K562 (cell line): Measurements from ENCODE around the gene RNF224. TPM values are rescaled to one million over a fixed set of nuclear protein-coding genes. Genes with fewer than 3 reads are reported as not detected.
A peak's percentile ranks its signal among the peaks of the same experiment; 100 is the strongest.

Experiments used
- BCOR ChIP-seq: fragments of 450-650 bp; IDR thresholded peaks from 2 replicates; pipeline ENCODE4 v1.6.1; 2016
- BRD4 ChIP-seq: fragments of 200-600 bp; sonication (generic); IDR thresholded peaks from 2 replicates; pipeline ENCODE4 v1.6.1; 2017; ENCODE audit warnings: inconsistent platforms
- CEBPG ChIP-seq, 3 experiments: fragments of 200-800 bp in 1 of 3; sonication (Bioruptor generic) in 1 of 3; sonication (generic) in 1 of 3; formaldehyde crosslinking in 1 of 3; IDR thresholded peaks in 2 of 3; conservative IDR thresholded peaks in 1 of 3; 2 replicates each; pipeline versions ENCODE4 v1.6.1 to v1.8.0; 2016 to 2022; ENCODE audit warnings: missing compliant biosample characterization in 2 of 3, missing genetic modification characterization in 2 of 3, mild to moderate bottlenecking in 1 of 3, missing genetic modification reagents in 1 of 3
- DACH1 ChIP-seq: fragments of 450-650 bp; IDR thresholded peaks from 2 replicates; pipeline ENCODE4 v1.6.1; 2018; ENCODE audit not compliant: partially characterized antibody
- FOXJ3 ChIP-seq: sonication (generic); formaldehyde crosslinking; IDR thresholded peaks from 2 replicates; pipeline ENCODE4 v1.4.0; 2020; ENCODE audit warnings: mild to moderate bottlenecking, missing genetic modification reagents
- ID3 ChIP-seq, 2 experiments: fragments of 250-450 bp in 1 of 2; fragments of 450-650 bp in 1 of 2; sonication (Bioruptor Pico) in 1 of 2; IDR thresholded peaks; 2 replicates each; pipeline versions ENCODE4 v1.6.1 to v1.8.0; 2016 to 2021; ENCODE audit warnings: mild to moderate bottlenecking in 2 of 2, moderate library complexity in 2 of 2, missing compliant biosample characterization in 1 of 2, missing genetic modification characterization in 1 of 2
- NBN ChIP-seq: fragments of 450-650 bp; IDR thresholded peaks from 2 replicates; pipeline ENCODE4 v1.6.1; 2016; ENCODE audit warnings: low read depth, mild to moderate bottlenecking
- NFIX ChIP-seq: fragments of 250-450 bp; sonication (Bioruptor Pico); IDR thresholded peaks from 2 replicates; pipeline ENCODE4 v1.4.0; 2020; ENCODE audit warnings: low read depth, mild to moderate bottlenecking, moderate library complexity
- NFXL1 ChIP-seq: fragments of 450-650 bp; formaldehyde crosslinking; IDR thresholded peaks from 2 replicates; pipeline ENCODE4 v1.4.0; 2021; ENCODE audit warnings: mild to moderate bottlenecking
- PCBP2 ChIP-seq: fragments of 200-400 bp; formaldehyde crosslinking; IDR thresholded peaks from 2 replicates; pipeline ENCODE4 v1.6.1; 2018; ENCODE audit warnings: low read length, low read depth, mild to moderate bottlenecking, moderate library complexity; ENCODE audit not compliant: poor library complexity, severe bottlenecking
- POLR3A ChIP-seq: IDR thresholded peaks from 2 replicates; pipeline ENCODE4 v1.6.1; 2011; ENCODE audit warnings: borderline replicate concordance, mild to moderate bottlenecking, moderate library complexity; ENCODE audit not compliant: insufficient read length, insufficient read depth; ENCODE audit errors: extremely low read depth
- POLR3G ChIP-seq: IDR thresholded peaks from 2 replicates; pipeline ENCODE4 v1.6.1; 2011; ENCODE audit not compliant: insufficient read length, insufficient replicate concordance; ENCODE audit errors: extremely low read depth
- PRPF4 ChIP-seq: fragments of 200-400 bp; formaldehyde crosslinking; IDR thresholded peaks from one replicate; pipeline ENCODE4 v1.6.1; 2017; ENCODE audit warnings: low read length, low read depth, mild to moderate bottlenecking; ENCODE audit not compliant: insufficient read depth, poor library complexity, severe bottlenecking
- RAD51 ChIP-seq: fragments of 450-650 bp; IDR thresholded peaks from 2 replicates; pipeline ENCODE4 v1.7.1; 2016; ENCODE audit warnings: low read depth, mild to moderate bottlenecking, borderline replicate concordance
- RBFOX2 ChIP-seq: fragments of 200-400 bp; formaldehyde crosslinking; IDR thresholded peaks from 2 replicates; pipeline ENCODE4 v1.6.1; 2017; ENCODE audit warnings: low read depth, mild to moderate bottlenecking, low read length, moderate library complexity
- RFX5 ChIP-seq: IDR thresholded peaks from 2 replicates; pipeline ENCODE4 v1.6.1; 2011; ENCODE audit warnings: low read depth, mild to moderate bottlenecking, improper control_type of control experiment, low read length
- SETDB1 ChIP-seq: IDR thresholded peaks from one replicate; pipeline ENCODE4 v1.6.1; 2012; ENCODE audit warnings: low read length, control low read depth, inconsistent platforms
- SIN3A ChIP-seq, 2 experiments: fragments of 150-350 bp in 1 of 2; IDR thresholded peaks; 2 replicates each; pipeline ENCODE4 v1.6.1; 2011 to 2016; ENCODE audit warnings: borderline replicate concordance in 2 of 2, low read depth in 2 of 2, low read length in 2 of 2, mild to moderate bottlenecking in 2 of 2, moderate library complexity in 2 of 2; ENCODE audit not compliant: control insufficient read depth in 1 of 2
- TRIM28 ChIP-seq: fragments of 450-650 bp; IDR thresholded peaks from 2 replicates; pipeline ENCODE4 v1.6.1; 2017
- WHSC1 ChIP-seq: IDR thresholded peaks from one replicate; pipeline ENCODE4 v1.6.1; 2012; ENCODE audit warnings: low read length, control low read depth, inconsistent platforms
- ZBTB26 ChIP-seq: fragments of 450-650 bp; formaldehyde crosslinking; IDR thresholded peaks from 2 replicates; pipeline ENCODE4 v1.4.0; 2022; ENCODE audit warnings: missing genetic modification characterization
- ZFX ChIP-seq: sonication (generic); formaldehyde crosslinking; IDR thresholded peaks from 2 replicates; pipeline ENCODE4 v1.8.0; 2022; ENCODE audit warnings: mild to moderate bottlenecking, missing genetic modification reagents, moderate library complexity
- ZNF174 ChIP-seq: fragments of 250-450 bp; sonication (Bioruptor Pico); IDR thresholded peaks from 2 replicates; pipeline ENCODE4 v1.4.0; 2020; ENCODE audit warnings: mild to moderate bottlenecking
- ZNF586 ChIP-seq: fragments of 450-650 bp; formaldehyde crosslinking; conservative IDR thresholded peaks from 2 replicates; pipeline ENCODE4 v1.4.0; 2020; ENCODE audit warnings: mild to moderate bottlenecking, moderate library complexity
- ZNF79 ChIP-seq: fragments of 250-450 bp; sonication (Bioruptor Pico); IDR thresholded peaks from 2 replicates; pipeline ENCODE4 v1.4.0; 2020; ENCODE audit warnings: low read depth, mild to moderate bottlenecking, moderate library complexity
- ZZZ3 ChIP-seq: fragments of 450-650 bp; IDR thresholded peaks from 2 replicates; pipeline ENCODE4 v1.6.1; 2016; ENCODE audit warnings: antibody characterized with exemption, mild to moderate bottlenecking, moderate library complexity
- polyA plus RNA-seq, 8 experiments: library from polyadenylated mRNA; depleted of rRNA in 4 of 8; stranded (reverse) in 5 of 8; unstranded in 3 of 8; fragments of >200 nt; fragmentation: Nextera tagmentation in 2 of 8; fragmentation: Illumina TruSeq in 1 of 8; extraction: Ambion mirVana in 2 of 8; extraction: Trizol in 1 of 8; gene quantifications; 2 replicates each; pipeline versions ENCODE4 v1.2.1 to v1.2.3, GENCODE V29; 2011 to 2014; ENCODE audit warnings: inconsistent platforms in 1 of 8, missing spikeins in 1 of 8
- total RNA-seq, 7 experiments: library from RNA; depleted of rRNA in 6 of 7; stranded (reverse); fragments of >200 nt in 6 of 7; fragmentation: Illumina TruSeq in 2 of 7; extraction: Trizol in 2 of 7; gene quantifications; 2 replicates each; pipeline versions ENCODE4 v1.2.1 to v1.2.3, GENCODE V29; 2011 to 2021; ENCODE audit warnings: low replicate concordance in 1 of 7
- TF ChIP-seq, protein P1 (sequence below): fragments of 250-450 bp; sonication (Bioruptor Pico); IDR thresholded peaks from 2 replicates; pipeline ENCODE4 v1.6.1; 2021; ENCODE audit warnings: mild to moderate bottlenecking

RNF224 gene
- total and polyA plus RNA-seq, 9 of the 15 experiments (the other 6 are each of a cell fraction or from before 2014, with no cell fraction given) = not detected

GRCh38 chr9:137188490-137189296 is 38.6 kb upstream of the RNF224 start, which contains the start of the genes ANAPC2 and SSNA1 (continued):
- TF ChIP-seq, protein P1, sequence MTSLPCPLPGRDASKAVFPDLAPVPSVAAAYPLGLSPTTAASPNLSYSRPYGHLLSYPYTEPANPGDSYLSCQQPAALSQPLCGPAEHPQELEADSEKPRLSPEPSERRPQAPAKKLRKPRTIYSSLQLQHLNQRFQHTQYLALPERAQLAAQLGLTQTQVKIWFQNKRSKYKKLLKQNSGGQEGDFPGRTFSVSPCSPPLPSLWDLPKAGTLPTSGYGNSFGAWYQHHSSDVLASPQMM (CRISPR knock-in tag) = no peak
- TF ChIP-seq PRPF4 = peak; percentile 74
- no peak; the same call in 1 of the 2 replicates for TF ChIP-seq TRIM28
- peak; percentile 56 for TF ChIP-seq DACH1
- no peak; the same call in 1 of the 2 replicates for TF ChIP-seq BRD4
- TF ChIP-seq BCOR = peak; percentile 57
- TF ChIP-seq POLR3A = no peak
- no peak for TF ChIP-seq NFXL1 (CRISPR knock-in tag)
- TF ChIP-seq FOXJ3 (CRISPR knock-in tag) = no peak
- TF ChIP-seq RFX5 = no peak
- TF ChIP-seq RAD51 = no peak
- no peak for TF ChIP-seq CEBPG (CRISPR knock-in tag; IDR thresholded peaks at IDR 0.05)
- TF ChIP-seq CEBPG (tag; conservative IDR thresholded peaks at IDR 0.05 in 1 of 2, IDR thresholded peaks at IDR 0.05 in 1 of 2) = no peak
- TF ChIP-seq ZNF586 (CRISPR knock-in tag) = no peak
- no peak for TF ChIP-seq ZBTB26 (CRISPR knock-in tag)
- TF ChIP-seq SETDB1 = peak; percentile 86
- TF ChIP-seq ZNF79 (CRISPR knock-in tag) = no peak
- TF ChIP-seq WHSC1 = no peak
- TF ChIP-seq ZZZ3 = no peak
- peak; percentile 94 for TF ChIP-seq ZFX (CRISPR knock-in tag)
- peak; percentile 96 for TF ChIP-seq RBFOX2
- TF ChIP-seq POLR3G = no peak
- TF ChIP-seq ZNF174 (CRISPR knock-in tag) = no peak
- TF ChIP-seq SIN3A (IDR thresholded peaks at IDR 0.05; ENCODE audit: borderline replicate concordance in 2 of 2, control insufficient read depth in 1 of 2, low read depth in 2 of 2, low read length in 2 of 2) = peak; percentile 95 to 96; a peak in 3 of 4 replicates
- no peak for TF ChIP-seq NFIX (CRISPR knock-in tag)
- no peak for TF ChIP-seq PCBP2
- no peak for TF ChIP-seq ID3 (CRISPR knock-in tag; IDR thresholded peaks at IDR 0.05)
- TF ChIP-seq ID3 (tag; IDR thresholded peaks at IDR 0.05) = 0 out of 2 replicates have a peak, but pooled peaks have one; percentile 64
- peak; percentile 95 for TF ChIP-seq NBN
